DMS 273 (cell line): ENCODE results near the gene SMC3.

Source experiments
- DNase-seq: peaks from one replicate; lab custom pipeline; 2025; ENCODE audit not compliant: unreplicated experiment; lab: John Stamatoyannopoulos, UW

SMC3 gene

GRCh38 chr10:110644598-110645462, 77.3 kb downstream of the SMC3 start:
- DNase-seq: peak; percentile 34

GRCh38 chr10:110646417-110647135, 79.1 kb downstream of the SMC3 start:
- DNase-seq: no peak

GRCh38 chr10:110647136-110647430, 79.6 kb downstream of the SMC3 start:
- no peak for DNase-seq

- no peak for DNase-seq
Observed at GRCh38 chr10:110648692-110649346, 81.3 kb downstream of the SMC3 start.

- DNase-seq: no peak
Observed at GRCh38 chr10:110649347-110650264, 82.1 kb downstream of the SMC3 start.

GRCh38 chr10:110650265-110650668, 82.8 kb downstream of the SMC3 start:
- no peak for DNase-seq

- no peak for DNase-seq
Observed at GRCh38 chr10:110651044-110651958, 83.8 kb downstream of the SMC3 start.

- no peak for DNase-seq
Observed at GRCh38 chr10:110652475-110653118, 85.1 kb downstream of the SMC3 start.
